HG02571 (cell line): ENCODE results near the gene MRE11.
"Not testable (repeated sequence)": the region's sequence is repeated elsewhere in the genome, so short reads cannot be mapped to it uniquely, and the experiment has no call there.

Source experiments
- ATAC-seq: cut with Tn5 transposase; IDR thresholded peaks from one replicate; pipeline ENCODE4 v1.9.1; 2021; ENCODE audit warnings: mild to moderate bottlenecking, moderate library complexity; ENCODE audit not compliant: unreplicated experiment

MRE11 gene

GRCh38 chr11:94433049-94433448 lies 60.6 kb downstream of the MRE11 start:
- no peak for ATAC-seq

GRCh38 chr11:94424662-94425061 lies 69.0 kb downstream of the MRE11 start:
- ATAC-seq: no peak

- no peak for ATAC-seq
Observed at GRCh38 chr11:94424011-94424410, 69.6 kb downstream of the MRE11 start.

GRCh38 chr11:94423507-94423906 lies 70.1 kb downstream of the MRE11 start:
- no peak for ATAC-seq

GRCh38 chr11:94418123-94418765 lies 75.4 kb downstream of the MRE11 start:
- no peak for ATAC-seq

GRCh38 chr11:94417386-94417987 lies 76.2 kb downstream of the MRE11 start:
- no peak for ATAC-seq

- no peak for ATAC-seq
Observed at GRCh38 chr11:94405062-94405833, 88.4 kb downstream of the MRE11 start.

- no peak for ATAC-seq
Observed at GRCh38 chr11:94402355-94402754, 91.3 kb downstream of the MRE11 start.

- ATAC-seq: no peak
Observed at GRCh38 chr11:94401773-94402265, 91.8 kb downstream of the MRE11 start.

GRCh38 chr11:94400839-94401772 lies 92.5 kb downstream of the MRE11 start, which contains the start of gene GPR83:
Gene GPR83, minus strand, starts transcription at chr11:94401419. Its CDS starts 172 bp downstream, at chr11:94401247.
- no peak for ATAC-seq

- no peak for ATAC-seq
Observed at GRCh38 chr11:94400457-94400838, 93.2 kb downstream of the MRE11 start.

- no peak for ATAC-seq
Observed at GRCh38 chr11:94400050-94400449, 93.6 kb downstream of the MRE11 start.

- no peak for ATAC-seq
Observed at GRCh38 chr11:94398101-94398500, 95.5 kb downstream of the MRE11 start.

GRCh38 chr11:94396282-94396681 lies 97.4 kb downstream of the MRE11 start:
- no peak for ATAC-seq

GRCh38 chr11:94391937-94392336 lies 101.7 kb downstream of the MRE11 start:
- not testable (repeated sequence) for ATAC-seq

GRCh38 chr11:94379613-94380012 lies 114.0 kb downstream of the MRE11 start:
- ATAC-seq: no peak

- ATAC-seq: no peak
Observed at GRCh38 chr11:94376841-94377240, 116.8 kb downstream of the MRE11 start.

- ATAC-seq: not testable (repeated sequence)
Observed at GRCh38 chr11:94370576-94370975, 123.1 kb downstream of the MRE11 start.
